ENCODE data around the gene TAF11L14.

GRCh38 chr5:17604951-17605350 is 29.3 kb upstream of the TAF11L14 start:
- TF ChIP-seq, protein P1, sequence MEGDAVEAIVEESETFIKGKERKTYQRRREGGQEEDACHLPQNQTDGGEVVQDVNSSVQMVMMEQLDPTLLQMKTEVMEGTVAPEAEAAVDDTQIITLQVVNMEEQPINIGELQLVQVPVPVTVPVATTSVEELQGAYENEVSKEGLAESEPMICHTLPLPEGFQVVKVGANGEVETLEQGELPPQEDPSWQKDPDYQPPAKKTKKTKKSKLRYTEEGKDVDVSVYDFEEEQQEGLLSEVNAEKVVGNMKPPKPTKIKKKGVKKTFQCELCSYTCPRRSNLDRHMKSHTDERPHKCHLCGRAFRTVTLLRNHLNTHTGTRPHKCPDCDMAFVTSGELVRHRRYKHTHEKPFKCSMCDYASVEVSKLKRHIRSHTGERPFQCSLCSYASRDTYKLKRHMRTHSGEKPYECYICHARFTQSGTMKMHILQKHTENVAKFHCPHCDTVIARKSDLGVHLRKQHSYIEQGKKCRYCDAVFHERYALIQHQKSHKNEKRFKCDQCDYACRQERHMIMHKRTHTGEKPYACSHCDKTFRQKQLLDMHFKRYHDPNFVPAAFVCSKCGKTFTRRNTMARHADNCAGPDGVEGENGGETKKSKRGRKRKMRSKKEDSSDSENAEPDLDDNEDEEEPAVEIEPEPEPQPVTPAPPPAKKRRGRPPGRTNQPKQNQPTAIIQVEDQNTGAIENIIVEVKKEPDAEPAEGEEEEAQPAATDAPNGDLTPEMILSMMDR (IDR thresholded peaks at IDR 0.05), result no peak
- TF ChIP-seq REST (IDR thresholded peaks at IDR 0.05; ENCODE audit: insufficient read depth in 1 of 2, low read depth in 2 of 2, low read length in 1 of 2), result no peak

Measured in Panc1 (cell line).